Endodermal cell (in vitro differentiated cells): ENCODE results near the gene EPS8L3. TPM values are rescaled to one million over a fixed set of nuclear protein-coding genes. Genes with fewer than 3 reads are reported as not detected.

Experiments used
- DNase-seq: peaks from one replicate; pipeline ENCODE4 v3.0.0-alpha.2; 2017
- H3K27ac ChIP-seq: 2 replicates; pipeline ENCODE4 v1.5.1; 2013; ENCODE audit warnings: mild to moderate bottlenecking, low read depth, low read length, moderate library complexity
- H3K27me3 ChIP-seq: 2 replicates; pipeline ENCODE4 v1.6.1; 2013; ENCODE audit warnings: mild to moderate bottlenecking, low read length, moderate library complexity; ENCODE audit not compliant: insufficient read depth, control insufficient read depth, poor library complexity, severe bottlenecking
- H3K36me3 ChIP-seq: 2 replicates; pipeline ENCODE4 v1.7.0; 2013; ENCODE audit warnings: mild to moderate bottlenecking, low read length, moderate library complexity; ENCODE audit not compliant: control insufficient read depth, insufficient read depth
- H3K4me1 ChIP-seq: one replicate; pipeline ENCODE4 v1.7.0; 2013; ENCODE audit warnings: low read length; ENCODE audit not compliant: control insufficient read depth, insufficient read depth
- H3K4me3 ChIP-seq: 2 replicates; pipeline ENCODE4 v1.5.1; 2013; ENCODE audit warnings: mild to moderate bottlenecking, low read length, moderate library complexity
- H3K9ac ChIP-seq: 2 replicates; pipeline ENCODE4 v1.6.1; 2013; ENCODE audit warnings: mild to moderate bottlenecking, low read length, moderate library complexity; ENCODE audit not compliant: poor library complexity, severe bottlenecking; ENCODE audit errors: extremely low read depth
- H3K9me3 ChIP-seq: 2 replicates; pipeline ENCODE4 v1.6.1; 2013; ENCODE audit warnings: mild to moderate bottlenecking, low read length, moderate library complexity; ENCODE audit not compliant: control insufficient read depth
- H3K27ac Mint-ChIP-seq: 2 replicates; pipeline ENCODE4 v1.8.0; 2020; ENCODE audit warnings: mixed read lengths
- H3K27me3 Mint-ChIP-seq: 2 replicates; pipeline ENCODE4 v1.8.0; 2021; ENCODE audit warnings: mild to moderate bottlenecking, mixed read lengths; ENCODE audit not compliant: insufficient read depth
- H3K36me3 Mint-ChIP-seq: 2 replicates; pipeline ENCODE4 v1.8.0; 2020; ENCODE audit warnings: low read depth, mixed read lengths
- H3K4me1 Mint-ChIP-seq: 2 replicates; pipeline ENCODE4 v1.8.0; 2020; ENCODE audit warnings: mixed read lengths
- H3K4me3 Mint-ChIP-seq: 2 replicates; pipeline ENCODE4 v1.8.0; 2020; ENCODE audit warnings: mild to moderate bottlenecking, moderate library complexity, mixed read lengths
- H3K9me3 Mint-ChIP-seq: 2 replicates; pipeline ENCODE4 v1.8.0; 2020; ENCODE audit warnings: mild to moderate bottlenecking, mixed read lengths
- CTCF ChIP-seq: fragments of 200-600 bp; sonication (generic); conservative IDR thresholded peaks from 2 replicates; pipeline ENCODE4 v1.5.0; 2021; ENCODE audit warnings: antibody characterized with exemption, mild to moderate bottlenecking
- WGBS, 2 experiments: methylation state at CpG; one replicate each; pipeline versions ENCODE4 v1.1.5 to v1.1.7; 2013; ENCODE audit warnings: missing lambda C conversion rate in 2 of 2, mixed read lengths in 1 of 2; ENCODE audit not compliant: insufficient coverage in 1 of 2, insufficient read length in 1 of 2; 5-methylcytosine and 5-hydroxymethylcytosine counted together
- total RNA-seq, 2 donors: library from RNA; stranded (reverse); fragmentation: NEBNext Ultra II Directional in 1 of 2; extraction: Animal tissue kit (Norgen Biotek cat#: 25700) in 1 of 2; gene quantifications; 2 replicates in 1 of 2; 3 replicates in 1 of 2; pipeline ENCODE4 v1.2.1, GENCODE V29; 2021

EPS8L3 gene
- total RNA-seq, 2 donors from 2014 or later: not detected

GRCh38 chr1:109740615-109741373 lies 22.9 kb downstream of the EPS8L3 start, which contains the start of gene GSTM3:
Gene GSTM3, minus strand, starts transcription at chr1:109741038. Its CDS starts 751 bp downstream, at chr1:109740287.
- no peak for DNase-seq
- no peaks in the 10 kb centered on the region for H3K9me3 Mint-ChIP-seq
- no peak within 1 kb of the TSS for H3K27ac ChIP-seq

GRCh38 chr1:109739738-109740614 lies 23.7 kb downstream of the EPS8L3 start:
- no peaks in the 10 kb centered on the region for H3K4me1 ChIP-seq
- no peaks in the 10 kb centered on the region for H3K36me3 ChIP-seq
- peak overlapping the region; percentile 26 for H3K27ac Mint-ChIP-seq
- peak overlapping the region; percentile 70 for H3K4me3 Mint-ChIP-seq
- peaks cover 57% of the 10 kb centered on the region for H3K27me3 Mint-ChIP-seq
- H3K27me3 ChIP-seq: peaks cover 52% of the 10 kb centered on the region
- no peak overlapping the region for H3K9ac ChIP-seq
- TF ChIP-seq CTCF: no peak
- no peaks in the 10 kb centered on the region for H3K9me3 ChIP-seq
- H3K4me3 ChIP-seq: peak overlapping the region; percentile 84
- H3K9me3 Mint-ChIP-seq: no peaks in the 10 kb centered on the region
- DNase-seq: peak; percentile 89
- peaks cover 7% of the 10 kb centered on the region for H3K4me1 Mint-ChIP-seq
- peaks cover 20% of the 10 kb centered on the region for H3K36me3 Mint-ChIP-seq
- H3K27ac ChIP-seq: no peak overlapping the region
- WGBS, 2 experiments: 3% methylated on average over 8 to 86 of the region's 86 CpGs

More at GRCh38 chr1:109740615-109741373, 22.9 kb downstream of the EPS8L3 start, which contains the start of gene GSTM3:
- peaks cover 7% of the 10 kb centered on the region for H3K4me1 Mint-ChIP-seq
- Histone ChIP-seq H3K9ac (no peak within 1 kb of the TSS), H3K36me3 (no peaks in the 10 kb centered on the region), H3K4me3 (peak within 1 kb of the TSS; percentile 84), H3K4me1 (no peaks in the 10 kb centered on the region), H3K9me3 (no peaks in the 10 kb centered on the region), H3K27me3 (peaks cover 52% of the 10 kb centered on the region)
- H3K27ac Mint-ChIP-seq: peak within 1 kb of the TSS; percentile 26
- TF ChIP-seq CTCF: no peak
- peaks cover 18% of the 10 kb centered on the region for H3K36me3 Mint-ChIP-seq
- WGBS, 2 experiments: 10 to 13% methylated on average over 8 to 9 of the region's 10 CpGs
- H3K4me3 Mint-ChIP-seq: peak within 1 kb of the TSS; percentile 70
- peaks cover 61% of the 10 kb centered on the region for H3K27me3 Mint-ChIP-seq

GRCh38 chr1:109733236-109733870 lies 30.4 kb downstream of the EPS8L3 start:
- Mint-ChIP-seq H3K27me3 (peaks cover 22% of the 10 kb centered on the region), H3K9me3 (peaks cover 10% of the 10 kb centered on the region), H3K4me1 (peaks cover 4% of the 10 kb centered on the region), H3K27ac (no peak overlapping the region), H3K36me3 (peaks cover 20% of the 10 kb centered on the region), H3K4me3 (no peak overlapping the region)
- Histone ChIP-seq H3K9me3 (peaks cover 6% of the 10 kb centered on the region), H3K27ac (no peak overlapping the region), H3K4me1 (no peaks in the 10 kb centered on the region), H3K9ac (no peak overlapping the region), H3K27me3 (peaks cover 15% of the 10 kb centered on the region), H3K4me3 (no peak overlapping the region), H3K36me3 (no peaks in the 10 kb centered on the region)
- WGBS, 2 experiments: 95 to 100% methylated on average over 3 to 4 of the region's 4 CpGs
- no peak for TF ChIP-seq CTCF
- DNase-seq: no peak
